Vagina (tissue), 2 donors: ENCODE measurements around the gene BSPRY. TPM values are rescaled to one million over a fixed set of nuclear protein-coding genes. Genes with fewer than 3 reads are reported as not detected.
"Not testable (repeated sequence)": the region's sequence is repeated elsewhere in the genome, so short reads cannot be mapped to it uniquely, and the experiment has no call there.

Experiments
- DNase-seq, 2 donors: peaks; one replicate each; pipeline ENCODE4 v3.0.0-alpha.2; 2017; ENCODE audit errors: extremely low spot score in 2 of 2
- H3K27ac ChIP-seq: fragments of 200-600 bp; sonication (generic); one replicate; pipeline ENCODE4 v1.5.1; 2019
- H3K27me3 ChIP-seq: fragments of 200-600 bp; sonication (generic); one replicate; pipeline ENCODE4 v1.5.1; 2019
- H3K36me3 ChIP-seq, 2 donors: fragments of 200-600 bp; sonication (generic); one replicate each; pipeline ENCODE4 v1.5.1; 2017 to 2019
- H3K4me1 ChIP-seq: fragments of 200-600 bp; sonication (generic); one replicate; pipeline ENCODE4 v1.5.1; 2019
- H3K4me3 ChIP-seq, 2 donors: fragments of 200-600 bp; sonication (generic); 1 replicate in 1 of 2; 2 replicates in 1 of 2; pipeline ENCODE4 v1.5.1; 2016 to 2019
- H3K9me3 ChIP-seq: fragments of 200-600 bp; sonication (generic); one replicate; pipeline ENCODE4 v1.5.1; 2019
- POLR2A ChIP-seq, 2 donors: fragments of 450-650 bp; IDR thresholded peaks; one replicate each; pipeline ENCODE4 v1.6.1; 2017; ENCODE audit warnings: antibody characterized with exemption in 2 of 2, mild to moderate bottlenecking in 2 of 2, moderate library complexity in 2 of 2
- POLR2AphosphoS5 ChIP-seq, 2 donors: sonication (generic); formaldehyde crosslinking; IDR thresholded peaks; one replicate each; pipeline ENCODE4 v1.9.0; 2017; ENCODE audit warnings: antibody characterized with exemption in 2 of 2, mild to moderate bottlenecking in 2 of 2, low read depth in 1 of 2; ENCODE audit not compliant: insufficient read depth in 1 of 2
- intact Hi-C: fragments of 100-400 bp; cut with DNase I; formaldehyde crosslinking; loops from one replicate; pipeline ENCODE4 v1.15.1; 2023
- total RNA-seq: library from RNA; depleted of rRNA; stranded (reverse); fragments of >200 nt; gene quantifications from one replicate; pipeline ENCODE4 v1.2.3, GENCODE V29; 2016
- TF ChIP-seq, protein P1 (sequence below), 3 experiments: fragments of 450-650 bp in 2 of 3; fragments of 200-600 bp in 1 of 3; sonication (generic) in 1 of 3; IDR thresholded peaks; one replicate each; pipeline ENCODE4 v1.5.1; 2017 to 2019; ENCODE audit warnings: antibody characterized with exemption in 3 of 3, mild to moderate bottlenecking in 2 of 3, moderate library complexity in 2 of 3

BSPRY gene
- total RNA-seq, 1 donor from 2014 or later = 3.9 TPM

DNA sequence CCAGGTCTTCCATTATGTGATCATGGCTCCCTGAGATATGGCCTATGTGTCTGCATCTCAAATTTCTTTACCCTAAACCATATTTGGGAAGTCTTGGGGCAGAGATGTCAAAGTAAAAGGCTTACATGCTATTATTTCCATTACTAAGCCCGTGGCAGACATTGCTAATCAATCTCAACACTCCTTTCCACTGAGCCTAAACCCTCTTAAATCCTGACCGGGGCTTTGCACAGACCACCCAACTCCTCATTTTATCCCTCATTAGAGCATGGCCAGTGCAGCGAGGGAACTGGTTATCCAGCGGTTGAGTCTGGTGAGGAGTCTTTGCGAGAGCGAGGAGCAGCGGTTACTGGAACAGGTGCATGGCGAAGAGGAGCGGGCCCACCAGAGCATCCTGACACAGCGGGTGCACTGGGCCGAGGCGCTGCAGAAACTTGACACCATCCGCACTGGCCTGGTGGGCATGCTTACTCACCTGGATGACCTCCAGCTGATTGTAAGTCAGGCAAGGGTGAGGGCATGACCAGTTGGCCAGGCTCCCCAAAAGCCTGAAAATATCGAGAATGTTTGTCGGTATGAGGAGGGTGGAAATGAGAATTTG is 11.0 kb downstream of the BSPRY start:
- TF ChIP-seq POLR2AphosphoS5 (IDR thresholded peaks at IDR 0.05; ENCODE audit: insufficient read depth in 1 of 2, low read depth in 1 of 2) = no peak
- TF ChIP-seq POLR2A (IDR thresholded peaks at IDR 0.05) = no peak
- Histone ChIP-seq H3K27ac (no peak overlapping the region), H3K4me1 (no peaks in the 10 kb centered on the region), H3K27me3 (no peaks in the 10 kb centered on the region), H3K4me3 (no peak overlapping the region), H3K9me3 (no peaks in the 10 kb centered on the region), H3K36me3 (no peaks in the 10 kb centered on the region)
- DNase-seq = no peak
- intact Hi-C loops = no loop called here

DNA sequence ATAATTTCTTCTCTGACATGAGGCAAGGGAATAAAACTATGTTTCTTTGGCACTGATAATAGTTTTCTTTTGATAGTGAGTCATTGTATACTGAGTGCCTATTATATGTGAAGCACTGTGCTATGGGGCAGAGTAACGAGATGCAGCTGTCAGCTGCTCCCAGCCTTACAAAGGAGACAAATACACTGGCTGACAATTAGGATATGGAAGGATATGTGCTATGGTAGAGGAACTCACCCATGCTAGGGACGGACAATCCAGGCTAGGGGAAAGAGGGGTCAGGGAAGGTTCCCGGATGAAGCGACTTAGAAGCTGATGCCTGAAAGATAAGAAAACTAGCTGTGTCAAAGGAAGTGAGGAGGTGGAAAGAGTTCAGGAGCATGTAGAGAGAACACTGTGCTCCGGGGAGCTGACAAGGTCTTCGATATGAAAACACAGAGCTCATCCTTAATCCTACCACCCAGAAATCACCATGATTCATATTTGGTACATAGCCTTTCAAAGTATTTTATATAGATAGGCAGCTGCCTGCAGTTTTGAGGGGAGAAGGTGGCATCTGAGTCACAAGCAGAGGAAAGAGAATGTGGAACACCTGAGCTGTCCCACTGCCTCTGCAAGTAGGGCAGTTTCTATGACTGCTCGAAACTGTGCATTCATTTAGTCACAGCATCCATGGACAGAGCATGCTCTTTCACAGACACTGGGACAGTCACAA is 12.1 kb downstream of the BSPRY start:
- DNase-seq = no peak
- no peak overlapping the region for H3K27ac ChIP-seq
- no peaks in the 10 kb centered on the region for H3K27me3 ChIP-seq
- H3K4me1 ChIP-seq = no peaks in the 10 kb centered on the region
- intact Hi-C loops = no loop called here
- no peaks in the 10 kb centered on the region for H3K36me3 ChIP-seq
- no peak for TF ChIP-seq POLR2A (IDR thresholded peaks at IDR 0.05)
- TF ChIP-seq, protein P1, sequence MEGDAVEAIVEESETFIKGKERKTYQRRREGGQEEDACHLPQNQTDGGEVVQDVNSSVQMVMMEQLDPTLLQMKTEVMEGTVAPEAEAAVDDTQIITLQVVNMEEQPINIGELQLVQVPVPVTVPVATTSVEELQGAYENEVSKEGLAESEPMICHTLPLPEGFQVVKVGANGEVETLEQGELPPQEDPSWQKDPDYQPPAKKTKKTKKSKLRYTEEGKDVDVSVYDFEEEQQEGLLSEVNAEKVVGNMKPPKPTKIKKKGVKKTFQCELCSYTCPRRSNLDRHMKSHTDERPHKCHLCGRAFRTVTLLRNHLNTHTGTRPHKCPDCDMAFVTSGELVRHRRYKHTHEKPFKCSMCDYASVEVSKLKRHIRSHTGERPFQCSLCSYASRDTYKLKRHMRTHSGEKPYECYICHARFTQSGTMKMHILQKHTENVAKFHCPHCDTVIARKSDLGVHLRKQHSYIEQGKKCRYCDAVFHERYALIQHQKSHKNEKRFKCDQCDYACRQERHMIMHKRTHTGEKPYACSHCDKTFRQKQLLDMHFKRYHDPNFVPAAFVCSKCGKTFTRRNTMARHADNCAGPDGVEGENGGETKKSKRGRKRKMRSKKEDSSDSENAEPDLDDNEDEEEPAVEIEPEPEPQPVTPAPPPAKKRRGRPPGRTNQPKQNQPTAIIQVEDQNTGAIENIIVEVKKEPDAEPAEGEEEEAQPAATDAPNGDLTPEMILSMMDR (IDR thresholded peaks at IDR 0.05) = no peak
- no peak for TF ChIP-seq POLR2AphosphoS5 (IDR thresholded peaks at IDR 0.05; ENCODE audit: insufficient read depth in 1 of 2, low read depth in 1 of 2)
- H3K4me3 ChIP-seq = no peak overlapping the region
- no peaks in the 10 kb centered on the region for H3K9me3 ChIP-seq

DNA sequence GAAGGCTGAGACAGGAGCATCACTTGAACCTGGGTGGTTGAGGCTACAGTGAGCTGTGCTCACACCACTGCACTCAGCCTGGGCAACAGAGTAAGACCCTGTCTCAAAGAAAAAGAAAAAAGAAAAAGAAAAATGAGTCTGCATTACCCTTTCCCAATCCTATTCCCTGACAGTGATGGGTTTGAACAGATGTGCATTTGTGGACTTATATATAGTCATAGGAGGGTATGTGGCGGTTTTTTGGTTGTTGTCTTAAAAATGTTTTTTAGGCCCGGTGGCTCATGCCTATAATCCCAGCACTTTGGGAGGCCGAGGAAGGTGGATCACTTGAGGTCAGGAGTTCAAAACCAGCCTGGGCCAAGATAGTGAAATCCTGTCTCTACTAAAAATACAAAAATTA is 14.0 kb downstream of the BSPRY start:
- TF ChIP-seq POLR2AphosphoS5 (IDR thresholded peaks at IDR 0.05; ENCODE audit: insufficient read depth in 1 of 2, low read depth in 1 of 2) = no peak
- TF ChIP-seq, protein P1 (IDR thresholded peaks at IDR 0.05) = no peak
- TF ChIP-seq POLR2A (IDR thresholded peaks at IDR 0.05) = no peak
- DNase-seq = no peak
- Histone ChIP-seq H3K27me3 (no peaks in the 10 kb centered on the region), H3K36me3 (no peaks in the 10 kb centered on the region), H3K27ac (no peak overlapping the region), H3K4me1 (no peaks in the 10 kb centered on the region), H3K9me3 (no peaks in the 10 kb centered on the region), H3K4me3 (no peak overlapping the region)
- intact Hi-C loops = no loop called here

DNA sequence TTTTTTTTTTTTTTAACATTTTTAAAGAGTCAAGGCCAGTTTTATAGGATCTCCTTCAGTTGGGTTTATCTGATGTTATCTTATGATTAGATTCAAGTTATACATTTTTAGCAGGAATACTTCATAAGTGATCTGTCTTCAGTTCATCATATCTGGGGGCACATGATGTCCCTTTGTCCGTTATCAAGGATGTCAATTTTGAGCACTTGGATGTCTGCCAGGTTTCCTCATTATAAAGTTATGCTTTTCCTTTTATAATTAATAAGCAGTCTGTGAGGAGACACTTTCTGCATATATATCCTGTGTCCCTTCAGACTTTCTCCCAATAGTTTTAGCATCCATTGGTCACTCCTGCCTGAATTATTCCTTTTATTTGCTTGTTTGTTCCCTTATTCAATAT is 15.6 kb downstream of the BSPRY start:
- no peak for DNase-seq
- H3K27ac ChIP-seq = no peak overlapping the region
- H3K4me1 ChIP-seq = no peaks in the 10 kb centered on the region
- H3K36me3 ChIP-seq = no peaks in the 10 kb centered on the region
- H3K27me3 ChIP-seq = no peaks in the 10 kb centered on the region
- intact Hi-C loops = no loop called here
- H3K4me3 ChIP-seq = no peak overlapping the region
- no peaks in the 10 kb centered on the region for H3K9me3 ChIP-seq
- no peak for TF ChIP-seq POLR2AphosphoS5 (IDR thresholded peaks at IDR 0.05; ENCODE audit: insufficient read depth in 1 of 2, low read depth in 1 of 2)
- no peak for TF ChIP-seq POLR2A (IDR thresholded peaks at IDR 0.05)
- TF ChIP-seq, protein P1 (IDR thresholded peaks at IDR 0.05) = no peak

DNA sequence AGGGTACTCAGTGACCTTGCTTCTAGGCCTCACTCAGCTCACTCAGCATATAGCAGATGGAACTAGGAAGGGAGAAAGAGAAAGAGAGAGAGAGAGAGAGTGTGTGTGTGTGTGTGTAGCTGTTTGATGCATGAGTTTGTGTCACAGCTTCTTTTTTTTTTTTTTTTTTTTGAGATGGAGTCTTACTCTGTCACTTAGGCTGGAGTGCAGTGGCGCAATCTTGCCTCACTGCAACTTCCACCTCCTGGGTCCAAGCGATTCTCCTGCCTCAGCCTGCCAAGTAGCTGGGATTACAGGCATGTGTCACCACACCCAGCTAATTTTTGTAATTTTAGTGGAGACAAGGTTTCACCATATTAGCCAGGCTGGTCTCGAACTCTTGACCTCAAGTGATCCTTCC is 16.3 kb downstream of the BSPRY start:
- H3K27me3 ChIP-seq, H3K36me3 ChIP-seq, DNase-seq, H3K27ac ChIP-seq, H3K4me1 ChIP-seq, intact Hi-C loops, H3K9me3 ChIP-seq, H3K4me3 ChIP-seq: not testable (repeated sequence)

DNA sequence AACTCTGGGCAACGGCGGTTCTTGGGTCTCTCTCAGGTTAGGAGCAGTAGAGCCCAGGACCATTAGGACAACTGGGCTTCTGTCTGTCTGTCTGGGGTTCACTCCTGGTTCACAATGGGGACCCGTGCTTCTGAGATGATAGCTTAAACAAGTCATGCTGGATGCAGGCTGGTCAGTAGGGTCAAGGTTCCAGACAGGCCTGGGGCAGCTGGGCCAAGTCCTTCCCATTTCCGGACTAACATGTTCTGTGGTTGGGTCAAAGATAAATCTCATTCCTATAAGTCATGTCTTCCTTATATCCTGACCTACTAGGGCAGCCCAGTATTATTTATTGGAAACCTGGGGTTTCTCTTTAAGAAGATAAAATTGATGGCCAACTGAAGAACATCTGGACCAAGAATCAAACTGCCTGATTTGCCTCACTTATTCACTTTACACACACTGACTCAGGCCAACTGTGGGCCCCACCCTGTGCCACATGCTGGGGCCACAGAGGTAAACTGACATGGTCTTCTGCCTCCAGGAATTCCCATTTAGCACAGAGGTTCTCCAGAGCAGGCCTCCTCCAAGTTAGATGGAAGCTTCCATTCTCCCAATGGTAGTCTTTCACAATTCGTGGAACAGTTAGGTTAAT is 19.1 kb downstream of the BSPRY start:
- Histone ChIP-seq H3K27ac (no peak overlapping the region), H3K27me3 (no peaks in the 10 kb centered on the region), H3K9me3 (no peaks in the 10 kb centered on the region), H3K4me3 (no peak overlapping the region), H3K36me3 (peaks cover 0 to 9% of the 10 kb centered on the region in 2 donors), H3K4me1 (no peaks in the 10 kb centered on the region)
- no peak for TF ChIP-seq POLR2A (IDR thresholded peaks at IDR 0.05)
- intact Hi-C loops = no loop called here
- DNase-seq = no peak
